GM19025 (cell line): Measurements from ENCODE around the gene ITM2C.
A peak's percentile ranks its signal among the peaks of the same experiment; 100 is the strongest.

Experiments
- ATAC-seq: cut with Tn5 transposase; IDR thresholded peaks from one replicate; pipeline ENCODE4 v1.9.1; 2021; ENCODE audit warnings: mild to moderate bottlenecking, low read depth, moderate library complexity; ENCODE audit not compliant: unreplicated experiment

The ITM2C gene

GRCh38 chr2:230921806-230922595 is 57.3 kb downstream of the ITM2C start:
- ATAC-seq, result no peak

GRCh38 chr2:230922951-230923717 is 58.4 kb downstream of the ITM2C start:
- no peak for ATAC-seq

GRCh38 chr2:230924092-230924469 is 59.3 kb downstream of the ITM2C start:
- no peak for ATAC-seq

GRCh38 chr2:230924470-230925341 is 60.0 kb downstream of the ITM2C start, which contains the start of gene GPR55:
TSS of gene GPR55 (minus strand) at chr2:230925242. CDS start at chr2:230910962, 14,280 bp downstream.
- ATAC-seq, result peak; percentile 30

GRCh38 chr2:230925443-230925878 is 60.7 kb downstream of the ITM2C start:
- peak; percentile 30 for ATAC-seq

GRCh38 chr2:230925879-230926765 is 61.4 kb downstream of the ITM2C start:
- ATAC-seq, result peak; percentile 29

GRCh38 chr2:230927711-230928341 is 63.1 kb downstream of the ITM2C start:
- ATAC-seq, result no peak
